ENCODE data around the gene PLXDC2.

- TF ChIP-seq, protein P1, sequence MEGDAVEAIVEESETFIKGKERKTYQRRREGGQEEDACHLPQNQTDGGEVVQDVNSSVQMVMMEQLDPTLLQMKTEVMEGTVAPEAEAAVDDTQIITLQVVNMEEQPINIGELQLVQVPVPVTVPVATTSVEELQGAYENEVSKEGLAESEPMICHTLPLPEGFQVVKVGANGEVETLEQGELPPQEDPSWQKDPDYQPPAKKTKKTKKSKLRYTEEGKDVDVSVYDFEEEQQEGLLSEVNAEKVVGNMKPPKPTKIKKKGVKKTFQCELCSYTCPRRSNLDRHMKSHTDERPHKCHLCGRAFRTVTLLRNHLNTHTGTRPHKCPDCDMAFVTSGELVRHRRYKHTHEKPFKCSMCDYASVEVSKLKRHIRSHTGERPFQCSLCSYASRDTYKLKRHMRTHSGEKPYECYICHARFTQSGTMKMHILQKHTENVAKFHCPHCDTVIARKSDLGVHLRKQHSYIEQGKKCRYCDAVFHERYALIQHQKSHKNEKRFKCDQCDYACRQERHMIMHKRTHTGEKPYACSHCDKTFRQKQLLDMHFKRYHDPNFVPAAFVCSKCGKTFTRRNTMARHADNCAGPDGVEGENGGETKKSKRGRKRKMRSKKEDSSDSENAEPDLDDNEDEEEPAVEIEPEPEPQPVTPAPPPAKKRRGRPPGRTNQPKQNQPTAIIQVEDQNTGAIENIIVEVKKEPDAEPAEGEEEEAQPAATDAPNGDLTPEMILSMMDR (conservative IDR thresholded peaks at IDR 0.05; ENCODE audit: low read length), result no peak
- TF ChIP-seq EZH2phosphoT487 (IDR thresholded peaks at IDR 0.05; ENCODE audit: borderline replicate concordance), result no peak
Observed at GRCh38 chr10:20114179-20114578, 297.9 kb downstream of the PLXDC2 start.

Data from Loucy (cell line).